ENCODE data around the gene C8B.

C8B gene

GRCh38 chr1:56916630-56917029, 49.2 kb downstream of the C8B start:
- no peak for DNase-seq
- TF ChIP-seq, protein P1, sequence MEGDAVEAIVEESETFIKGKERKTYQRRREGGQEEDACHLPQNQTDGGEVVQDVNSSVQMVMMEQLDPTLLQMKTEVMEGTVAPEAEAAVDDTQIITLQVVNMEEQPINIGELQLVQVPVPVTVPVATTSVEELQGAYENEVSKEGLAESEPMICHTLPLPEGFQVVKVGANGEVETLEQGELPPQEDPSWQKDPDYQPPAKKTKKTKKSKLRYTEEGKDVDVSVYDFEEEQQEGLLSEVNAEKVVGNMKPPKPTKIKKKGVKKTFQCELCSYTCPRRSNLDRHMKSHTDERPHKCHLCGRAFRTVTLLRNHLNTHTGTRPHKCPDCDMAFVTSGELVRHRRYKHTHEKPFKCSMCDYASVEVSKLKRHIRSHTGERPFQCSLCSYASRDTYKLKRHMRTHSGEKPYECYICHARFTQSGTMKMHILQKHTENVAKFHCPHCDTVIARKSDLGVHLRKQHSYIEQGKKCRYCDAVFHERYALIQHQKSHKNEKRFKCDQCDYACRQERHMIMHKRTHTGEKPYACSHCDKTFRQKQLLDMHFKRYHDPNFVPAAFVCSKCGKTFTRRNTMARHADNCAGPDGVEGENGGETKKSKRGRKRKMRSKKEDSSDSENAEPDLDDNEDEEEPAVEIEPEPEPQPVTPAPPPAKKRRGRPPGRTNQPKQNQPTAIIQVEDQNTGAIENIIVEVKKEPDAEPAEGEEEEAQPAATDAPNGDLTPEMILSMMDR (IDR thresholded peaks at IDR 0.05; ENCODE audit: low read depth, low read length, missing control alignments), result no peak
- in situ Hi-C loops (cut with HindIII; ENCODE audit: low pct_ligation_motif_present, low sequenced_read_pairs), result no loop called here
- H3K27me3 ChIP-seq (replicated peaks), result no peaks in the 10 kb centered on the region
- no peak overlapping the region for H3K4me3 ChIP-seq (ENCODE audit: low read depth, low read length)
- no peak overlapping the region for H3K27ac ChIP-seq
- no peaks in the 10 kb centered on the region for H3K36me3 ChIP-seq (replicated peaks)

GRCh38 chr1:56915960-56916359, 49.9 kb downstream of the C8B start:
- Histone ChIP-seq H3K27ac (no peak overlapping the region), H3K27me3 (replicated peaks) (no peaks in the 10 kb centered on the region), H3K36me3 (replicated peaks) (no peaks in the 10 kb centered on the region), H3K4me3 (ENCODE audit: low read depth, low read length) (no peak overlapping the region)
- no peak for DNase-seq
- TF ChIP-seq, protein P1 (IDR thresholded peaks at IDR 0.05; ENCODE audit: low read depth, low read length, missing control alignments), result no peak
- in situ Hi-C loops (cut with HindIII; ENCODE audit: low pct_ligation_motif_present, low sequenced_read_pairs), result no loop called here

GRCh38 chr1:56912325-56912724, 53.5 kb downstream of the C8B start:
- Histone ChIP-seq H3K36me3 (replicated peaks) (no peaks in the 10 kb centered on the region), H3K4me3 (ENCODE audit: low read depth, low read length) (no peak overlapping the region), H3K27ac (no peak overlapping the region), H3K27me3 (replicated peaks) (no peaks in the 10 kb centered on the region)
- DNase-seq, result no peak
- in situ Hi-C loops (cut with HindIII; ENCODE audit: low pct_ligation_motif_present, low sequenced_read_pairs), result no loop called here
- TF ChIP-seq, protein P1 (IDR thresholded peaks at IDR 0.05; ENCODE audit: low read depth, low read length, missing control alignments), result no peak

DNA sequence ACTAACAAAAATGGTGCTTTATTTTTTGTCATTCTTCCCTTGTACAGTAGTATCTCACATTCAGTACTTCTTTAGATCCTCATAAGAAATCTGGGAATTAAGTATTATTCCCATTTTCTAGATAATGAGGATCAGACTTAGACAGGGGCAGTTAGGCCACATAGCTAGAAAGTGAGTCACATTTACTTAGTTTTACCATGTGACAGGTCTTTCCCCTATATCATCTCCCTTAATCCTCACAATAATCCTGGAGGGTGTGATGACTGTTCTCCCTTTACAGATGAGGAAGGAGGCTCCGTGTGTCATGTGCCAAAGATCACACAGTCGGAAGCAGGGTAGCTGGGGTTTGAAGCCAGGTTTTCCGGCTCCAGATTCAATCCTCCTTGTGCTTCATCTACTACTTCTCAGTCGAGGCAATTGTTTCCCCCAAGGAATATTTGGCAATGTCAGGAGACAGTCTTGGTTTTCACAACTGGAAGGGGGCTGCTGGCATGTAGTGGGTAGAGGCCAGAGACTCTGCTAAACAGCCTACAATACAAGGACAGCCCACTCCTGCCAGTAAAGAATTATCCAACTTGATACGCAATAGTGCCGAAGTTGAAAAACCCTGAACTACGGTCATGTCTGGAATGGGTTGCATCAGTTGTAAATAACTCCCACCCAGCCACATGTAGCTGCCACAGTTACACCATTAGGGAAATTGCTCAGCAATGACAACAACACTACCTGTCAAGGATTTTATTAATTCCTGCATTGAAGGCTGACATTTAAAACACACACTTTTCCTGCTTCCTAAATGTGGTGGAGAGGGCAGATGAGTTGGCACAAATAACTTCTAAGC, 54.5 kb downstream of the C8B start:
- DNase-seq, result no peak
- TF ChIP-seq, protein P1 (IDR thresholded peaks at IDR 0.05; ENCODE audit: low read depth, low read length, missing control alignments), result no peak
- no peak overlapping the region for H3K27ac ChIP-seq
- H3K36me3 ChIP-seq (replicated peaks), result no peaks in the 10 kb centered on the region
- in situ Hi-C loops (cut with HindIII; ENCODE audit: low pct_ligation_motif_present, low sequenced_read_pairs), result no loop called here
- H3K4me3 ChIP-seq (ENCODE audit: low read depth, low read length), result no peak overlapping the region
- no peaks in the 10 kb centered on the region for H3K27me3 ChIP-seq (replicated peaks)

DNA sequence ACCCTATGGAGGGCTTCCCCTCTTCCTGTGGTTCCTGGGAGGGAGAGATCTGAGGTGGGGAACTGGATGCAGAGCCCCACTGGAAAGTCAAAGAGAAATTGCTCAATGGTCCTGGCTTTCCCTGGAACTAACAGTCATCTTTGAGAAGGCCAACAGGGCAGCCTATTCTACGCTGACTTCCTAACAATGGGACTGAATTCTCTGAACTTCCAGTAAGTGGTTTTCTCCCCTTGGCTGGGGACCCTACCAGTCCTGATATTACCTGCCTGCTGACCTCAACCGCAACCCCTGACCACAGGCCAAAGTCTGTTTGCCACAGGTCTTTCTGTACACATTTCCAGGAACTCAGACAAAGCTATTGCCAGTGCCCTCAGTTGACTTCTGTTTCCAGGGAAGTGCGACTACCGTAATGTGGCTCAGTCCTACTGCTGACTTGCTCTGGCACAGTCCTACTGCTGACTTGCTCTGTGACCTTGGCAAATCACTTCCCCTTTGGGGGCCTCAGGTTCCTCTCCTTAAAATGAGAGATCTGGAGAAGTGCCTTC, 55.3 kb downstream of the C8B start:
- Histone ChIP-seq H3K4me3 (ENCODE audit: low read depth, low read length) (no peak overlapping the region), H3K27me3 (replicated peaks) (no peaks in the 10 kb centered on the region), H3K27ac (no peak overlapping the region), H3K36me3 (replicated peaks) (no peaks in the 10 kb centered on the region)
- TF ChIP-seq, protein P1 (IDR thresholded peaks at IDR 0.05; ENCODE audit: low read depth, low read length, missing control alignments), result no peak
- in situ Hi-C loops (cut with HindIII; ENCODE audit: low pct_ligation_motif_present, low sequenced_read_pairs), result no loop called here
- no peak for DNase-seq

All from brain microvascular endothelial cell (primary cell).